ENCODE data around the gene SLC6A8.
"Not testable (repeated sequence)": the region's sequence is repeated elsewhere in the genome, so short reads cannot be mapped to it uniquely, and the experiment has no call there.

The SLC6A8 gene

DNA sequence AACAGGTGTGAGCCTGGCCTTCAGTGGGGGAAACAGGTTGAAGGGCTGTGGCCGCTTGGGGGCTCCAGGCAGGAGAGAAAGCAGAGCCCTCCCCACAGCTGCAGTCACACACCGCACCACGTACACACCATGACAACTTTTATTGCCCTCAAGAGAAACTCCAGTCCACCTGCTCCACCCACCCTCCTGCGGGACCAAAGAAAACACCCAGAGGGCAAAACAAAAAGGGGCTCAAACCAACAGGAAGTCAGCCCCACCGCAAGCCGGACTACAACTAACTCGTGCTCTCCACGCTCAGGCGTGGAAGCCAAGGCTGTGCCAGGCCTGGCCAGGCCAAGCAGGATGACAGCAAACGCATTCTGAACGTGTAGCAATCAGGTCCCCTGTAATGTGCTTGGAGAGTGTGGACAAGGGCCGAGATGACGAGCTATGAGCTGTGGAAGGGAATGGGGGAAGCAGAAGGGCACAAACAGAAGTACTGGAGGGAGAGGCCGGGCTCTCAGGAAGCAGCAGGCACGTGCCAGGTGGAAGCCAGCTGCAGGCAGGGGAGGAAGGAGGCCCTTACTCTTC is 12.7 kb downstream of the SLC6A8 start:
- Histone ChIP-seq H3K27ac (peak overlapping the region in 1 of 2 donors; percentile 69), H3K4me3 (no peak overlapping the region)
- TF ChIP-seq, protein P1, sequence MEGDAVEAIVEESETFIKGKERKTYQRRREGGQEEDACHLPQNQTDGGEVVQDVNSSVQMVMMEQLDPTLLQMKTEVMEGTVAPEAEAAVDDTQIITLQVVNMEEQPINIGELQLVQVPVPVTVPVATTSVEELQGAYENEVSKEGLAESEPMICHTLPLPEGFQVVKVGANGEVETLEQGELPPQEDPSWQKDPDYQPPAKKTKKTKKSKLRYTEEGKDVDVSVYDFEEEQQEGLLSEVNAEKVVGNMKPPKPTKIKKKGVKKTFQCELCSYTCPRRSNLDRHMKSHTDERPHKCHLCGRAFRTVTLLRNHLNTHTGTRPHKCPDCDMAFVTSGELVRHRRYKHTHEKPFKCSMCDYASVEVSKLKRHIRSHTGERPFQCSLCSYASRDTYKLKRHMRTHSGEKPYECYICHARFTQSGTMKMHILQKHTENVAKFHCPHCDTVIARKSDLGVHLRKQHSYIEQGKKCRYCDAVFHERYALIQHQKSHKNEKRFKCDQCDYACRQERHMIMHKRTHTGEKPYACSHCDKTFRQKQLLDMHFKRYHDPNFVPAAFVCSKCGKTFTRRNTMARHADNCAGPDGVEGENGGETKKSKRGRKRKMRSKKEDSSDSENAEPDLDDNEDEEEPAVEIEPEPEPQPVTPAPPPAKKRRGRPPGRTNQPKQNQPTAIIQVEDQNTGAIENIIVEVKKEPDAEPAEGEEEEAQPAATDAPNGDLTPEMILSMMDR (IDR thresholded peaks at IDR 0.05): no peak
- DNase-seq (ENCODE audit: low spot score): no peak

- Histone ChIP-seq H3K27ac (peak overlapping the region in 1 of 2 donors; percentile 69), H3K4me3 (no peak overlapping the region)
- no peak for DNase-seq (ENCODE audit: low spot score)
- TF ChIP-seq, protein P1 (IDR thresholded peaks at IDR 0.05): no peak
These were observed 13.2 kb downstream of the SLC6A8 start for GRCh38 chrX:153700967-153701366.

DNA sequence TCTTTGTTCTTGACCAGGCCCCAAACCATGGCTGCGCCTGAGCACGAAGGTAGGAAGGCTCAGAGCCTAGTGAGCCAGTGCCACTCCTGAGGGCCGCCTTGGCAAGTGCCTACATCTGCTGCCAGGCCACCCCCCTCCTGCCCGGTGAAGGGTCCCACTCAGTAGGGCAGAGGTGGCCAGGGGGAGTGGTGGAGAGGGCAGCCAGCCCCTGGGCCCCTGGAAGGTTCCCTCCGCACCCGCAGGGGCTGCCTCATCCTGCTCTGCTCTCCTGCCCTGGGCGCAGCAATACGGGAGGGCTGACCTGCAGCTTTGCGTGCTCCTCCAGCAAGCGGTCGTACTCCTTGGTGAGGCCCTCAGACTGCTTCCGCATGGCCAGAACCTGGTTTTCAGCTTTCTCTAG is 14.0 kb downstream of the SLC6A8 start:
- DNase-seq (ENCODE audit: low spot score): no peak
- H3K27ac ChIP-seq: no peak overlapping the region
- TF ChIP-seq, protein P1 (IDR thresholded peaks at IDR 0.05): no peak
- H3K4me3 ChIP-seq: no peak overlapping the region

GRCh38 chrX:153702336-153703035 is 14.8 kb downstream of the SLC6A8 start:
- no peak for DNase-seq (ENCODE audit: low spot score)

DNA sequence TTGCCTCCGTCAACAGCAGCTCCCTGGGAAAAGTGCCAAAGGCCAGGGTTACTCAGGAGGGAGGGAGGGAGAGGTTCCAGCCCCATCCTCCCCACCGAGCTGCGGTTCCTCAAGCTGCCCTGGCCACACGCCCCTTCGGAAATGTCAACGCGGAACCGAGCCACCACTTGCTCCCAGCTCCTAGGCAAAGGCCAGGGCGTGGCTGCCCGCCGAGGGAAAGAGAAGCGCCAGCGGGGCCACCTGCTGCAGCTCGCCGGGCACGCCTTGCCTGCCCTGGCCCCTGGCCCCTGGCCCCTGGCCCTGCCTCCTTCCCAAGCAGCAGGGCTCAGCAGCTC is 15.3 kb downstream of the SLC6A8 start:
- TF ChIP-seq, protein P1 (IDR thresholded peaks at IDR 0.05): no peak
- Histone ChIP-seq H3K4me3 (no peak overlapping the region), H3K27ac (no peak overlapping the region)
- DNase-seq (ENCODE audit: low spot score): no peak

More at GRCh38 chrX:153702336-153703035, 14.8 kb downstream of the SLC6A8 start:
- TF ChIP-seq, protein P1 (IDR thresholded peaks at IDR 0.05): no peak
- H3K27ac ChIP-seq: no peak overlapping the region
- H3K4me3 ChIP-seq: no peak overlapping the region

DNA sequence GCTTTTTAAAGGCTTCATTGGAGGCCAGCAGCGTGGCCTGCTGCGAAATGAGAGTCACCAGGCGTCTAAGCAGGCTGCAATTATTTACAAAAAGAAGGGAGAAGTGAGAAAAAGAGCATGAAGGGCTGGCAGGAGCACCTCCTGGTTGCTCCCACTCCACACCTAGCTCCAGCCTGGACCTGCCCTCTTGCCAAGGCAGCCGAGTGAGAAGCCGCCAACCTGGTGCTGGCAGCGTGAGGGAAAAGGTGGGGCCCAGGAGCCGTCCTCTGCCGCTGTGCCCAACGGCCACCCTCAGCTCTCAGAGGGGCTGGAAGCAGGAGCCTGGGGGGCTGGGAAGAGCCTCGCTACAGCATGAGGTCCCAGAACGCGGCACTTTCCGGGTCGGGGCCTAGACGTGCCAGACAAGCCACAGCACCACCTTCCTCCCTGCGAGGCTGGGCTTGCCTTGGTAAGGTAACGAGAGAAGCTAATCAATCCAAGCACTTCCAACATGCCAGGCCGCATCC is 16.3 kb downstream of the SLC6A8 start:
- TF ChIP-seq, protein P1 (IDR thresholded peaks at IDR 0.05): no peak
- DNase-seq (ENCODE audit: low spot score): no peak
- H3K4me3 ChIP-seq: no peak overlapping the region
- H3K27ac ChIP-seq: no peak overlapping the region

GRCh38 chrX:153704631-153705402 is 17.1 kb downstream of the SLC6A8 start:
- not testable (repeated sequence) for H3K4me3 ChIP-seq; DNase-seq (ENCODE audit: low spot score)
- peak overlapping the region in 1 of 2 donors; percentile 40 for H3K27ac ChIP-seq

- peak overlapping the region in 1 of 2 donors; percentile 40 for H3K27ac ChIP-seq
- H3K4me3 ChIP-seq; DNase-seq (ENCODE audit: low spot score): not testable (repeated sequence)
These were observed 17.8 kb downstream of the SLC6A8 start for GRCh38 chrX:153705403-153706060.
